GM04504 (cell line): ENCODE data around the gene STEAP4.
"Not testable (repeated sequence)": the region's sequence is repeated elsewhere in the genome, so short reads cannot be mapped to it uniquely, and the experiment has no call there.

Source experiments
- DNase-seq: peaks from one replicate; pipeline ENCODE4 v3.0.0-alpha.2; 2012; ENCODE audit warnings: low read depth

STEAP4 gene

DNA sequence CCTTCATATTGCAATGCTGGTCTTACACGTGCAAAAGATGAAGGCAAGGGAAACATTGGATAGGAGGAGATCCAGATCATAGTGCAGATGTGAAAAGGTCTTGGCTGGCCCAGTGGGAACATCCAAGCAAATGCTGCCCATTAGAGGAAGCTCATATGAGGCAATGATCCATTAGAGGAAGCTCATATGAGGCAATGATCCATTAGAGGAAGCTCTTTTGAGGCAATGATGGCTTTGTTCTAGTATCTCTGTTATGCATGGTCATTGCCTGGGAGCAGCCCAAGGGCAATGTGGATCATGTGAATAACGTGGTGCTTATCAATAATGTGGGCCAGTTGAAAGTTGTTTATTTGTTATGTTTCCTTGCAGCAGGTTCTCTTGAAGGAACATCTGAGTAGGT lies 37.8 kb downstream of the STEAP4 start:
- no peak for DNase-seq

DNA sequence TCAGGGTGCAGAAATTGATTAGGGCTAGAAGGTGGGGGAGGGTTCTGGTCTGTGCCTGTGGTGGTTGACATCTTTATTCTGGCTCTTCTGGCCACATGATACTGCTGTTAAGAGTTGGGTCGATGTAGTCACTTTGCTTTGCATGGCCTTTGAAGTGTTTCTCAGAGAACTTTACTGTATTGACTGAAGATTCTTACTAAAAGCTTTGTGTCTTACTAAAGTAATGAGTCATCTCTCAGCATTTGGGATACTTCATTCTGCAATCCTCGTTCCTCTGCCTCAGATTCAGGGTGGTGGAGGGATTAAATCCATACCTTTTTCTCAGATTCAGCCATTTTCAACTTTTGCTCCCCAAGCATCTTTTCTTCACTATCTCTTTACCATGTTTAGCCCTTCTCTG lies 38.6 kb downstream of the STEAP4 start:
- DNase-seq: no peak

DNA sequence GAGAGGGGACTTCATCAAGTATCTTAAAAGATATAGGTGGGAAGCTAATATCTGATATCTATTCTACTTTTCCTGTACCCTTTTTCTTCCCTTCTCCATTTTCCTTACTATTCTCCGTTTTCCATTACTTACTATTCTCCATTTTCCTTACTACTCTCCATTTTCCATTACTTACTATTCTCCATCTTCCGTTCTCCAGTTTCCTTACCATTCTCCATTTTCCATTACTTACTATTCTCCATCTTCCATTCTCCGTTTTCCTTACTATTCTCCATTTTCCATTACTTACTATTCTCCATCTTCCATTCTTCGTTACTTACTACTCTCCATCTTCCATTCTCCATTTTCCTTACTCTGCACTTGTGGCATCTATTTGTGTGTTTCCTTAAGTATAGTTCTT lies 39.3 kb downstream of the STEAP4 start:
- no peak for DNase-seq

DNA sequence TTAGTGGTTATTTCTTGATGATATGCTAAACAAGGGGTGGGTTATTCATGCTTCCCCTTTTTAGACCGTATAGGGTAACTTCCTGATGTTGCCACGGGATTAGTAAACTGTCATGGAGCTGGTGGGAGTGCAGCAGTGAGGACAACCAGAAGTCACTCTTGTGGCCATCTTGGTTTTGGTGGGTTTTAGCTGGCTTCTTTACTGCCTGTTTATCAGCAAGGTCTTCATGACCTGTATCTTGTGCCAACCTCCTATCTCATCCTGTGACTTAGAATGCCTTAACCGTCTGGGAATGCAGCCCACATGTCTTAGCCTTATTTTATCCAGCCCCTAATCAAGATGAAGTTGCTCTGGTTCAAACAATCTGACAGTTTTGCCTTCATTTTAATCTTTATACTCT lies 41.7 kb downstream of the STEAP4 start:
- DNase-seq: not testable (repeated sequence)

DNA sequence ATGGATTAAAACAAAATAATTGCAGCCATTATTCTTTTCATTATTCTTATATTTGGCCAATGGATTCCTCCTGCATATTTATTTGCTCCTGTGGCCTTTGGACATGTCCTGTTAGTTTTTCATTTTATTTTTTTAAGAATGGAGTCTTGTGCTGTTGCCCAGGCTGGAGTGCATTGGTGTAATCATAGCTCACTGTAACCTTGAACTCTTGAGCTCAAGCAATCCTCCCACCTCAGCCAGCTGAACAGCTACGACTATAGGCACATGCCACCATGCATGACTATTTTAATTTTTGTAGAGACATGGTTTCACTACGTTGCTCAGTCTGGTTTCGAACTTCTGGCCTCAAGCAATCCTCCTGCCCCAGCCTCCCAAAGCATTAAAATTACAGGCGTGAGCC lies 44.1 kb downstream of the STEAP4 start:
- DNase-seq: no peak

DNA sequence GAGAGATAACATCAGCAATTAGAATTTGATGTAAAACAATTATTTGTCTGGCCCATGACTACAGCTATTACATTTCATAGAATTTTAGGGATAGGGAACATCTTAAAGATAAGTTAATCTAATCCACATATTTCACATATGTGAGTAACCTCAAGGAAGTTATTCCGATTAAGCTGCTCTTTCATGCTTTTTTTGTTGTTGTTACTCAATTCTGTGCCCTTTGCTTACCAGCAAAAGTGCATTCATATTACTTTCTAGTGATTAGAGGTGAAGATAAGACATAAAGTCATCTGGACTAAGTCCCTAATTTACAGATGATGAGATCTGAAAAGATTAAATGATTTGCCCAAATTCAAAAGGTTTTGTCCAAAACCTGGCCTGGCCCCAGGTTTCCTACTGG lies 46.0 kb downstream of the STEAP4 start:
- no peak for DNase-seq

DNA sequence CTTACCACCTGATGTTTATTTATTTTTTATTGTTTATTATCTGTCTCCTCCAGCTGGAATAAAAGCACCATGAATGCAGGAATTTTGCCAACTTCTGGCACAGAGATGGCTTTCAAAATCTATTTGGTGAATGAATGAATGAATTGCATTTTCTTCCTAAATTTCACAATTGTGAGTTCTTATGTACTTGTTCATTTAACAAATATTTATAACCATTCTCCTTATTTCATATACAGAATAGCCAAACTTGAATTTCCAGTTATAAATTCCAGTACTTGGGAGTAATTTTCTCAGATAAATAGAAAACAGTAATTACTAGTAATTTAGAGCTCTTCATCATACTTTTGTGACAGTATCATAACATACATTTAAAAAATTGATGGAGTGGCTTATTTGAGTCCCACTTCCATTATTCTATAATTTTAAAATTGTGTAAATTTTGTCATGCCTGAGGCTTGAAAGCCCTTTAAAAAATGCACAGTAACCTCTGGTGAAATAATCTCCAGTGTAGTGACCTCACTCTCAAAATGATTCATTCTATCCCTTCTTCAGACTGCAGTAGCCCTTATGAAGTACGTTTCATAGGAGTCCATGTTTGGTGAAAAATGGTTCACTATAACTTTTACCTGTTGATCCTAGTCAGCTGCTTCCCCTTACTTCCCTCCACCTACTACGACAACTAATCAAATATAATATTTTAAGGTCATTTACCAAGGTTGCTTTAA lies 46.9 kb downstream of the STEAP4 start:
- DNase-seq: no peak

DNA sequence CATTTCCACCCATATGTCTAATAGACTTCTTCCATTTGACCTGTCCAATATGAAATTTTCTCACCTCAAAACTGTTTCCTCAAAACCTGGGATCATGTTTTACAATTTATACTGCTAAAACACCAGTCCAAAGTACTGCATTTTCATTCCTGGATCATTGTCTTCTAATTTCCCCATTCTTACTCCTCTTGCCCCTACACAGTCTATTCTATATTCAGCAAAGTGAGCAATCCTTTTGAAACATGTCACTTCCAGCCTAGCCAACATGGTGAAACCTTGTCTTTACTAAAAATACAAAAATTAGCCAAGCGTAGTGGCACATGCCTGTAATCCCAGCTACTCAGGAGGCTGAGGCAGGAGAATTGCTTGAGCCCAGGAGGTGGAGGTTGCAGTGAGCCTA lies 48.4 kb downstream of the STEAP4 start:
- DNase-seq: not testable (repeated sequence)

DNA sequence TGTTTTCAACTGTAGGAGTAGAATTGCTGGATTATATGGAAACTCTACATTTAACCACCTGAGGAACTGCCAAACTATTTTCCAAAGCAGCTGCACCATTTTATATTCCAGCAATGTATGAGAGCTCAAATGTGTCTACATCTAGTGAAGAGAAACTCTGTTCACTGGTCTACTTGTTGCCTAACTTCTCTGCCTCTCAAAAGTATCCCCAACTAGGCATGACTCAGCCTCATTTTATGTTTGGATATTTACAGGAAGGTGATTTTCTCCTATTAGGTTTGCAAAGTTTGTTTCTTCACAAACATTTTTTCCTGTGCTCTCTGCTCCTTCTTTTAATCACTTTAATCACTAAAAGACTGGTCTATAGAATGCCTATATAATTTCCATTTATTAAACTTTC lies 49.8 kb downstream of the STEAP4 start:
- DNase-seq: no peak

DNA sequence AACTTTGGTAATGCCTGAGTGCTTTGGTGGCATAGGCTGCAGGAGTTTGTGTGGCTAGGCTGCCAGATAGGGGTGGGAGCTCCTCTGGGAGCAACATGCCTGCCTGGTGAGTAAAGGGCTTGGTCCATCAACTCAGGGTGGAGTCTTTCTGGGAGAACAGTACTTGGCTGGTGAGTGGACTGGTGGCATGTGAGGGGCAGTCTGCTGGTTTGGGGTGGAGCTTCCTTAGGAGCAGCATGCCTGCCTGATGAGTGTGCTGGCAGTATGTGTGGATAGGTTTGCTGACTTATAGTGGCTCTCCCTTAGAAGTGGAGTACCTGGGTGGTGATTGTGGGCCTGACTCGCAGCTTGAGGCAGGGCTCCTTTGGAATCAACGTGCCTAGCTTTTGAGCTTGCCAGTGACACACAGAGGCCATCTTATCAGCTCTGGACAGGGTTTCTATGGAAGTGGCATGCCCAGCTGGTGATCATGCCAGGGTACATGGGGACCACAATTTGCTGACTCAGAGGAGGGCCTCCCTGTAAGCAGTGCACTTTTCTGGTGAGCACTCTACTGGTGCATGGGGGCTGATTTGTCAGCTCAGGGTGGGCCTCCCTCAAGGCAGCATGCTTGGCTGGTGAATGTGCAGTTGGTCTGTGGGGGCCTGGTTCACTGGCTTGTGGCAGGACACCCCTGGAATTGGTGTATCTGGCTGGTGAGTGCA lies 51.8 kb downstream of the STEAP4 start:
- DNase-seq: no peak

DNA sequence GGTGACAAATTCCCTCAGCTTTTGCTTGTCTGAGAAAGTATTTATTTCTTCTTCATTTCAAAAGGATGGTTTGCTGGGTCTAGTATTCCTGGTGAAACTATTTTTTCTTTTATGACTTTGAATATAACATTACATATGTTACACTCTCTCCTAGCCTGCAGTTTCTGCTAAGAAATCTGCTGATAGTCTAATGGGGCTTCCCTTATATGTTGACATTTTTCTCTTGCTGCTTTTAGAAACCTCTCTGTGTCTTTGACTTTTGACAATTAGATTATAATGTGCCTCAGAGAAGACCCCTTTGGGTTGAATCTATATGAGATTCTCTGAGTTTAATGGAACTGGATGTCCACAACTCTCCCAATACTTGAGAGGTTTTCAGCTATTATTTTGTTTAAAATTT lies 53.1 kb downstream of the STEAP4 start:
- DNase-seq: no peak

DNA sequence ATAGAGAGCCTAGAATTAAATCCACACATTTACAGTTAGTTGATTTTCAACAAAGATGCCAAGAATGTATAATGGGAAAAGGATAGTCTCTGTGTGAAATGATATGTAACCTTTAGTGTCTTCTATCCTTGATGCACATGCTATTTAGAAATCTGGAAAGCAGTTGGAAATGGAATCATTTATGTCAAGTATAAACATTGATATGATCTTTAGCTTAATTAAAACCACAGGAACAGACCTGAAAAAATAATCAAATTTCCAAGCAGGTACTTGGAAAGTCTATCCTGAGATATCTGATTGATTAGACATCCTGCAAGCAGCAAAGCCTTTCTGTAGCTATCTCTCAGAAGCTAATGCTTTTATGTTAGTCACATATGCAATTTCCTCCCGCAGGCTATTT lies 62.4 kb downstream of the STEAP4 start:
- DNase-seq: no peak

DNA sequence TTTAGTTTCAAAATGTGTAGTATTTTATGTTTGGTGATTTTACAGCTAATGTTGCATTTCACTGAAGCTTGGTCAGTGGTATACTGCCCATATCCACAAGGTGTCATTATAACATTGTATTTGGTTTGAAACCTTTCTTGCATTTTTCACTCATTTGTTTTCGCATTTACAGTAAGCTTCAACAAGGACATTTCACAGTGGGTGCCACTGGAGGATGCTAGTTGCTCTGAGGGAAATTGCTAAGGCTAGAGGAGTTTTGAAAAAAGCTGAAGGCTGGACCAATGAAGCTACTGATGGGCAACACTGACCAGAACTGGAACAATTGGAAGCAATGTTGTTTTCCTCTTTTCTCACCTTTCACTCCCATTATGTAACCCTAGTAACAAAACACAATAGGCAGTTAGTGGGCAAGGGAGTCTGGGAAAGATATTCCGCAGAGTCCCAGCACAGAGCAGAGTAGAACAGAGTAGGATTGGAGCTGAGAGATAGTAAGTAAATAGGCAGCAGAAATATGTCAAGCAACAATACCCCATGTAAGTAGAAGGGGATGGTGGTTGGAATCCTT lies 63.3 kb downstream of the STEAP4 start:
- DNase-seq: no peak

DNA sequence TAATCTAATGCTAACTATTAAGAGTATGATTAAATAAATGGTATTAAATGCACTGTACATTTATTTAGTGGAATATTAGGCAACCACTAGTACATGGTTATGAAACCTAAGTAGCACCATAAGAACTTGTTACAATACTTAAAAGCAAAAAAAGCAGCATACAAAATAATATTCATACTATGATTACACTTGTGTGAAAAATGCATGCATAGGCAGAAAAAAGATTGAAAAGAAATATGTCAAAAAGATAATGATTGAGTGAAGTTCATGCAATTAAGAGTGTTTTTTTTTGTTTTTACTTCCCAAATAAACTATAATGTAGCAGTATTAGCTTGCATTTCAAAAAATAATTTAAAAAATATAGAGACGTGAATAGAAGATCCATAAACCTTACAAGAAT lies 66.8 kb downstream of the STEAP4 start:
- no peak for DNase-seq

DNA sequence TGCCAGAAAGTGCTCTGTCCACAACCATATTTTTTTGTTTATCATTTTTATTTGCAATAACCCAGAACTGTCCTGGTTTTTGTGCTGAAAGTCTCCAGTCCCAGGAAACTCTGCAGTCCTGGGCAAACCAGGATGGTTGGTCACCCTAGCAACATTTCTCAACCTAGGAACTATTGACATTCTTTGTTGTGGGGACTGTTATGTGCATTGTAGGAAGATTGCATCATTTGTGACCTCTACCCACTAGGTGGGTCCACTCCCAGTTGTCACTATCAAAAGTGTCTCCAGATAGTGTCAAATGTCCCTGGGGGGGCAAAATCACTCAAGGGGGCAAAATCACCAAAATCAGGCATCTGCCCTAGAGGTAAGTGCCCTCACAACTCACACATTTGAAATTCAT lies 72.9 kb downstream of the STEAP4 start:
- no peak for DNase-seq

DNA sequence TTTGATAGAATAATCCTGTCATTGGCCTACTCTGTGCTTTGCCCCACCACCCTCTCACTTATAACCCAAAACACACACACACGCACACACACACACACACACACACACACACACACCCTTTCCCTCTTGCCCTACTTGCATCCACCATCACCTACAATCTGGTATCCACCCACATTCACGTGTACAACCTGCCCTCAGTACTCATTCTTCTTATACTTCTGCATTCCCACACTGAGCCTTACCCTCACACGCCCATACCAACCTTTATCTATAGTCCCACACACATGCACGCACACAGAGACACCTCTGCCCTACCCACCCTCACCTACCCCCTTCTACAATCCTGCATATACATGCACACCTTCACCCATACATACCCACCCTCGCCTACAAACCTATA lies 76.0 kb downstream of the STEAP4 start:
- no peak for DNase-seq

DNA sequence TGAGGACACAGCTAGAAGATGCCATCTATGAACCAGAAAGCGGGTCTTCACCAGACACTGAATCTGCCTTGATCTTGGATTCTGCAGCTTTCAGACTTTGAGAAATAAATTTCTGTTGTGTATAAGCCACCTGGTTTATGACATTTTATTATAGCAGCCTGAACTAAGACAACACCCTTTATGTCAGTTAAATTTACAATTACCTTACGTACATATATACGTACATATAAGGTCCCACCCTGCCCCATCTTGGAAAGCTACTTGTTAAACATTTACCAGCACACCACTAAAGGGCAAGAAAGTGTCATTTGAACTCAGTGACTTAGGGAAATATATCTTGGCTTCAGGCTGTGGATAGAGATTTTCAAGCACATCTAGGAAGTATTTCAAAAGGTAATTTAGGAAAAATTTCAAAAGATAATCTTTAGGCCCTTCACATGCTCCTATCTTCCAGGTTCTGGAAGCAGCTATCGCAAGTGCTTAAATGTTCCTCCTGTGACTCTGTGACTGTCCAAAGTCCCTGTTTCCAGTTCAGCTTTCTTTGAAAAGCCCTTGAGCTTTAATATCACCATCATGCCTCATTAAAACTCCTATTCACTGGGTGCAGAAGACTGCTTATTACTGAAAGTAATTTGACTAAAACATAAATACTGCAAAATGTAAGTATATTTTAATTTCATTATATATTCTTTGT lies 77.2 kb downstream of the STEAP4 start:
- DNase-seq: no peak

DNA sequence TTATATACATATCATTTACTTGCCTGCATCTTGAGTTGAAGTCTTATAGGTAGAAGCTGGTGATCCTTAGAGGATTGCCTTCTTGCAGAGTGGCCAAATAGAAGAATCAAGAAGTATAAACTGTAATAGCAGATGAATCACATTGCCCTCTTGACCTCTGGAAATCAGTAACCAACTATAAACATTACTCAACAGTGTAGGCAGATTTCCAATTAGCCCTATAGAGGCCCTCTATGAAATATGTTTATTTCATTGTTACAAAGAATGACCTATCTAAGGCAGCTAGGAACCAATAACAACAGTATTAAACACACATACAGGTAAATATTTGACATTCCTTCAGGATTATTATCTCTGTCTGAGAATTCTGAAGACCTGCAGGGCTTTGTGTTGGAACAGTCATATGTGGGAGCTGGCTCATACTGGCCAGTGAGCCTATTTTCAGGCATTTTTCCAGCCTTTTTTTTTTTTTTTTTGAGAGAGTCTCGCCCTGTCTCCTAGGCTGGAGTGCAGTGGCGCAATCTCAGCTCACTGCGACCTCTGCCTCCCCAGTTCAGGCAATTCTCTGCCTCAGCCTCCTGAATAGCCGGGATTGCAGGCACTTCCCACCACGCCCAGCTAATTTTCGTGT lies 79.7 kb downstream of the STEAP4 start:
- DNase-seq: no peak

DNA sequence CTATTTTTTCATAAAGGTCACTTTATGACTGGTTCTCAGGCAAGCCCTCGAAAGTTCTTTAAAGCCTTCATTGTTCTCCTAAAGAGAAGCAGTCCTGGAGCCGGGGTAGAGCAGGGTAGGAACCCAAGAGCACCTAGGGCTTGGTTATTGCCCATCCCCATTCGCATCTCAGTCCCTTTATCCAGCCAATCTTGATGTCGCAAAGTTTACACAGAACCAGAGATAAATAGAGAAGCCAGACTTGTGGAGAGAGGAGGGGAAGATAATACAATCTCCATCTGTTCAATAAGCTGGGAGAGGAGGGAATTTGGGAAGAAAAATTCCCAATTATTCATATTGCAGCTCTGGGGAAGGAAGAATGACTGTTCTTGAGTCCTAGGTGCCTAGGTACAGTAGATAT lies 80.5 kb downstream of the STEAP4 start:
- DNase-seq: no peak

DNA sequence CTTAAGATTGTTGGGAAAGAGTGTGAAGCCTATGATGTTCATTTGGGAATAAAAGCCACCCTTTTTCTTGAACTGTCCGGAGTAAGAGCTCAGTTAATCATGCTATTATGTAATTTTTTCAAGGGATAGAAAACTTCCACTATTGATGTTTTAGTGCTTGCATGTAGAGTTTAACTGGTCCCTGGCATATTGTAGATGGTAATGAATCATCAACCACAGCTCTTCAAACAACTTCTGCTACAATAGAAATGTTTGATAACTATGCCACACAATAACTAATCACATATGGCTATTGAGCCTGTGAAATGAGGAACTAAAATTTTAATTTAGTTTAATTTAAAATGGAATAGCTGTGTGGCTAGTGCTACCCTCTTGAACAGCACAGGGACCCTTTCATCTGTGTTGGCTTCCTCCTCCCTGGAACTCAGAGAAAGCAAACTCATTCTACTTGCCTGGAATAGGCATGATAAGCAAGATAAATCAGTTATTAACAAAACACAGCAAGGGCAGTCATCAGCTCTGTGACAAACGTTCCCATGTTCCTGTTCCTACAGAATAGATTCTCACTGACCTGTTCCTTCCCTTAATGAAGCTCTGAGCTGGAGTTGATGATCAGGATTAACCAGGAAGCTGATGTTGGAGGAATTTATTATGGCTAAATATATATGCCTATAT lies 82.0 kb downstream of the STEAP4 start:
- no peak for DNase-seq

DNA sequence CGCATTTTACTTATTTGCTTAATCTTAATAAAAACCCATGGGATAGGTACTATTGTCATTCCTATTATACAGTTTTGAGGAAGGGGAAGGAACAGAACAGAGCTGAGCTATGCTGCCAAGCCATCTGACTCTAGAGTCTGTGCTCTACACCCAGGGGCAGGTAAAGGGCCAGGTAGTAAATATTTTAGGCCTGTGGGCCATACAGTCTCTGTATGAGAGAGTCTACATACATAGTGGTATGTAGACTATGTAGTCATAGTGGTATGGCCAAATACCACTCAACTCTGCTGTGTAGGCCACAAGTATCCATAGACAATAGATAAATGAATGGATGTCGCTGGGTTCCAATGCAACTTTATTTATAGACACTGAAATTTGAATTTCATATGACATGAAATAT lies 83.4 kb downstream of the STEAP4 start:
- DNase-seq: no peak
